ENCODE measurements around the gene IRF2BP2.
A peak's percentile ranks its signal among the peaks of the same experiment; 100 is the strongest.

IRF2BP2 gene

DNA sequence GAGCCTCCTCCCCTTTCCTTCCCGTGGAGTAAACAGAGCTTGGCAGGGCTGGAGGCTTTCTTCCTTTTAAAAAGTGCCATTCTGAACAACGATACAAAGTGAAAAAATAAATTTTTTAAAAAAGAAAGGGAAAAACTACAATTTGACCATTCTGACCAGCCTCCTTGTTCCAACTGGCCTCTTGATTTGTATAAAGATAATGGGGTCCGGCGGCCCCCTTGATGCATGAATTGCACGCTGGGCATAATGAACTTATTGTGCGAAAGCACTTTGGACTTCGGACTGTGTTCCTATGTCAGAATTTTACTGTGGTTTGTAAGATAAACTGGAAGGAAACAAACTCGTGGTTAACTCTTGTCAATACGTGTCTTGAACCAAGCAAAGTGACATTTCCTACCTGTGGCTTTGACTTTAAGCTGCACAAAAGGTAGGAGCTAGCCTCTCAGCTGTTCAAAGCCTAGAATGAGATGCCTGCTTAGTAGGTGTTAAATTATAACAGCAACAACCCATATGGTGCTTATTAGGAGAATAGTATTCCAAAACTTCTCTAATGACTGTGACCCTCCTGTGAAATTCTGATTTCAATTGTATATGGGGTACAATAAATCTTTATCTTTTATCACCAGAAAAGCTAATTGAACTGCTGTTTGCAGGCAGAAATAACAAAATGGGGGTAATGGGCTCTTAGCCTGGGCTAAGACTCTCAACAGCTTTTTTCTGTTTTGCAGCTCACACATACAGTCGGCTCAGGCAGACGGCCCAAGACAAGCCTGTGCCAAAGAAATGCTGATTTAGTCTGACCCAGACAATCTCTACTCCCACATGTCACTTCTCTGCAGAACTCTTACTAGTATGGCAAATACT lies 9.3 kb downstream of the IRF2BP2 start:
- peak in 1 of 2 experiments; percentile 51 for DNase-seq

DNA sequence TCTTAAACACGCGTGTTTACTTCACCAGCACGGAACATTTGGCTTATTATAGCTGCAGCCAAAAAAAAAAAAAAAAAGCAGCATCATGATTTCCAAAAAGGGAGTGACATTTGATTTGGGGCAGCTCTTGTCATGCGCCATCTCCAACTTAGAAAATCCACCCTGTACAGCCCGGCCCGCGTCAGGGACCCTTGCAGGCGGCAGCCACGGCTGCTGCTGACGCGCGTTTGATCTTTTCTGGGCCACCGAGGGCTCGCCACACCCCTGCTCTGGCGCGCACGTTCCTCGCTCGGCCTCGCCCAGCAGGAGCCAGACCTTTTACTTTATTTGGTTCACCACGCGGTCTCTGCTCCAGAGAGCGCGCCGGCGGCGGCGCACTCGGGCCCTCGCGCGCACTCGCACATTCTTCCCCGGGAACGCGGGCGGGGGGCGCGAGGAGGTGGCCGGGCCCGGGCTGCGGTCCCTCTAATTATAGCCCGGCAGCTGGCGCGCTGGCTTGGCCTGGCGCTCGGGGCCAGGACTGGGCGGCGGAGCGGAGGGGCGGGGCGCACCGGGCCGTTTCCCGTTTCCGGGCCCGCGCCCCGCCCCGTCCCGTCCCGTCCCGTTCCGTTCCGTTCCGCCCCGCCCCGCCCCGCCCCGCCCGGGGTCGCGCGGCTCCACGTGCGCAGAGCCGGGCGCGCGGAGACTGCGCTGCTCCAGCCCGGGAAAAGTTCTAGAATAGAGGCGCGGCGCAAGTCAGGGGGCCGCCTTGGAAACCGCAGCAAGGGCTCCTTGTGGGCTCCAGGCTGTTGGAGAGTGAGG lies 10.2 kb downstream of the IRF2BP2 start:
- DNase-seq: peak; percentile 90 to 91

GRCh38 chr1:234598974-234599616 lies 10.9 kb downstream of the IRF2BP2 start:
- peak in 1 of 2 experiments; percentile 51 for DNase-seq

DNA sequence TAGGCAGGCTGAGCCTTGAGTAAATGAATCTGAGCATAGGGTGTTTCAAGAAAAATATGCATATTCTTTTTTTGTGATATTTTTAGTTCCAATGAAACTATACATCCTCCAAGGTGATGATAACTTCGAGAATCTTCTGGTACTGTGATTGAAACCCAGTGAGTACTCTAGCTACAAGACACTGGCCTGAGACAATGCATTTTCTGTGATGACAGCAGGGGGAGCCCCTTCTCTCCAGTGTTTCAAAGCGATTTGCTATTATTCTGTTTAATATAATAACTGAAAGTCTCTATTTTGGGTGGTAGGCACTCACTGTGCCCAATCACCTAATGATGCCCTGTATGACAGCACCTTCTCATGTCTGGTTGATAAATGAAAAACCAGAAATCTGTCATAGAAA lies 12.1 kb downstream of the IRF2BP2 start:
- peak; percentile 82 to 83 for DNase-seq

DNA sequence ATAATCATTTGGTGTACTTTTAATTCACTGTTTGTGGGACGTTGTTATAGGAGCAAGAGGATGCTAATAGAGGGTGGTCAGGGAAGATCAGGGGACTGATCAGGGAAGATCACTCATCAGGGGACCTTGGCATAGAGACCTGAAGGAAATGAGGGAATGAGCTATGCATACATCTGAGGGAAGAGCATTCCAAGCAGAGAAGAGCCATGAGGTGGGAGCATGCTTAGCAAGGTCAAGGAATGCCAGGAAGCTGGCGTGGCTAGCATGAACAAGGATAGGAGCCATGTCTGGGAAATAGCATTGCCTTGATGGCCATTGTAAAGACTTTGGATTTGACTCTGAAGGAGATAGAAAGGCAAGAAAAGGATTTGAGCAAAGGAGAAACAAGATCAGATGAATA lies 14.1 kb downstream of the IRF2BP2 start:
- DNase-seq: no peak

DNA sequence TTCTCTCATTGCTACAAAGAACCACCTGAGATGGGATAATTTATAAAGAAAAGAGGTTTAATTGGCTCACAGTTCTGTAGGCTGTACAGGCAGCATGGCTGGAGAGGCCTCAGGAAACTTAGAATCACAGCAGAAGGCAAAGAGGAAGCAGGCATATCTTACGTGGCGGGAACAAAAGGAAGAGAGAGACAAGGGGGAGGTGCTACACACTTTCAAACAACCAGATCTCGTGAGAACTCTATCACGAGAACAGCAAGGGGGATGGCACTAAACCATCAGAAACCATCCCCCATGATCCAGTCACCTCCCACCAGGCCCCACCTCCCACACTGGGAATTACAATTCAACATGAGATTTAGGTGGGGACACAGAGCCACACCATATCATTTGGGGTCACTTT lies 15.4 kb downstream of the IRF2BP2 start:
- peak; percentile 4 to 34 for DNase-seq

DNA sequence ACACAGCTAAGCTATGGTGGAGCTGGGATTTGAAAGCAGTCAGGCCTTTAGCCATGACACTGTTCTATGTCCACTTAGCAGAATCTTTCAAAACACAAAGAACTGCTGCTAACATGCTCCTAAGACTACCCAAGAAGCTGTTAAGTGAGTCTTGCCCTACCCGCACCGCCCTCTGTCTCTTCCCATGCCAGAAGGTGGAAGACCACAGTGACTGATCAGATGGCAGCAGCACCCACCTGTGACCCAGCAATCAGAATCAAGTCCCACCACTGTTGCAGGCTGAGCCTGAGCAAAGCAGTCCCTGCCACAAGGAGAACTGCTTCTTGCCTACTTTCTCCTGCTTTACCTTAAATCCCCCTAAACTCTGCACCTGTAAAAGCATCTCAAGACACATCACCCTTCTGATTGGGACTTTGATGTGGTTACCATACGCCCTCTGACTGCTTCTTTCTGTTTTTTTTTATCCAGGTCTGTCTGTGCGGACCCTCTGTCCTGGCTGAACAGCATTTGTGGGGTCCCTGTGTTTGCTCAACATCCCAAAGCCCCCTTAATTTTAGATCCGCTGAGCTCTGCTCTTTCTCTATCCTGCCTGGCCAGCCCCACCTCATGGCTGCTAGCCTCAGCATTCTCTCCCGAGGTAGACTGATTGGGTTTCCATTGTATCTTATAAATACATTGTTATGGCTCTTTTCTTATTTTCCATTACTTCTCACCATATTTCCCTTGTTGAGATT lies 16.0 kb downstream of the IRF2BP2 start:
- no peak for DNase-seq

DNA sequence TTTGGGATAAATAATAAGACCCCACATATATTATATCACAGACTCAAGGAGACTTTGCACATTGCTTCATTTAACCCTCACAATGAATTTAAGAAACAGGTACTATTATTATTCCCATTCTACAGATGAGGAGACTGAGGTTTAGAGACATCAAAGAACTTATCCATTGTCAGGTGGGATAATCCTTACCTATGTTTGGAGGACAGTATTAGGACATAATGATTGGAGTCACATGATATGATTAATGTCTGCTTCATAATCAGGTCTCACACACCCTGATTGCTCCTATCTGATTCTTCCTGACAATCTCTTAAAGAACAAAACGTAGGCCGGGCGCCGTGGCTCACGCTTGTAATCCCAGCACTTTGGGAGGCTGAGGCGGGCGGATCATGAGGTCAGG lies 16.9 kb downstream of the IRF2BP2 start:
- no peak for DNase-seq

GRCh38 chr1:234592240-234592639 lies 17.7 kb downstream of the IRF2BP2 start:
- DNase-seq: no peak

GRCh38 chr1:234591131-234591530 lies 18.8 kb downstream of the IRF2BP2 start:
- no peak for DNase-seq

DNA sequence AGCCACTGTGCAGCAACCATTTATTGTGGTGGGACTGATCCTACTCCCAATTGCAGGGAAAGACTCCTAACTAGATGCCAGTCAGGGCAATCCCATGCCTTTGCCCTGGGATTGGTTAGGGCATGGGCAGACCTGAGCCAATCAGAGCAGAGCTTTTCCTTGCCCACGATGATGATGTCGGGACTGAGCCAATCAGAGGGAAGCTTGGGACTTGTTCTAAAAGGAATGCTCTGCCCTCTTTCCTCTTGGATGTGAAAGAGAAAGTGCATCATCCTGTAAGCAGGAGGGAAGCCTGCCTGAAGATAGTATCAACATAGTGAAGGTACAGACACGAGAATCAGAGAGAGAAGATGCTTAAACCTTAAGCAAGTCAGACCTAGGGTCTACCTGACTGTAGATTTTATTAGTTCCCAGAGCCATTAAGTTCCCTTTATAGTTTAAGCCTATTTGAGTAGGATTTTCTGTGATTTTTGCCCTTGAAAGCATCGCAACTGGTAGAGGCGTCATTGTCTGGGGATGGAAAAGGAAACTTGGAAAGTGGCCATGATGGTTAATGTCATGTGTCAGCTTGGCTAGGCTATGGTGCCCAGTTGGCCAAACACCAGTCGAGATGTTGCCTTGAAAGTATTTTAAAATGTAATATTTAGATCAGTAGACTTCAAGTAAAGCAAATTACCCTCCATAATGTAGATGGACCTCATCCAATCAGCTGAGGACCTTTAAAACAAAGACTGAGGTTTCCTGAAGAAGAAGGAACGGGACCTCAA lies 19.9 kb downstream of the IRF2BP2 start:
- no peak for DNase-seq

- DNase-seq: no peak
Measured at GRCh38 chr1:234589064-234589800, 20.7 kb downstream of the IRF2BP2 start.

DNA sequence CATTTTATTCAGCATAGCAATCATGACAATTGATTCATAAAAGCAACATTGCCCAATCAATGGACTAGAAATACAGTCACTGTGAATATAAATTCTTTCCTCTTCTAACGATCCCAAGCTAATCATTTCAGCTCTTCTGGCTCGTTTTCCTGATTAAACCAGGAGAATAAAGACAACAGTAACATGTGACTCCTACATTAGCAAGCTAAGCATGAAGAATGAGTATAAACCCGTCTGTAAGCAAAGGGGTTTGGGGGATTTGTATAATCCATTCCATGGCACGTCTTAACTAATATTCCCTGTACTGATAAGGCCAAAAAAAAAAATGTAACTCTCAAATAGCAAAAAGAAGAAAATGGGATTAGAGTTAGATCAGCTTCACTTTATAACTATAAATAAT lies 21.6 kb downstream of the IRF2BP2 start:
- DNase-seq: no peak

DNA sequence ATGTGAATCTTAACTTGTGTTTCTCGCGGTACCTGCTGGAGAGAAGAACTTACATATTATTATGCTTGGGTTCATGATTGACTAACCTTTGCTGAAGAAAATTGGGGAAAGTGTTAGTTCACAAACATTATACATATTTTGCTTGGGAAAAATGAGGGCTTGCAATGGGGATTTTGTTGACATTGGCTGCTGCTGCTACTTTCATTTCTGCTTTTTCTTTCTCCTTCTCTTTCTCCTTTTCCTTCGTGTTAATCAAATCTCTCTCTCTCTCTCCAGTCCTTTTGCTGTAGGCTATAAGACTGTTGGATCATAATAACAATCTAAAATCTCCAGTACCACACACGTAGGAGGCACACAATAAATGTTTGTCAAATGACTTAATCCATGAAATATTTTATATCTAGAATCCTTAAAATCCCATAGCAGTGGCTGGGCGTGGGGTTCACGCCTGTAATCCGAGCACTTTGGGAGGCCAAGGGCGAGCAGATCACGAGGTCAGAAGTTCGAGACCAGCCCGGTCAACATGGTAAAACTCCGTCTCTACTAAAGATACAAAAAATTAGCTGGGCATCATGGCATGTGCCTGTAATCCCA lies 23.0 kb downstream of the IRF2BP2 start:
- DNase-seq: no peak

- DNase-seq: no peak
Measured at GRCh38 chr1:234586304-234586703, 23.7 kb downstream of the IRF2BP2 start.

DNA sequence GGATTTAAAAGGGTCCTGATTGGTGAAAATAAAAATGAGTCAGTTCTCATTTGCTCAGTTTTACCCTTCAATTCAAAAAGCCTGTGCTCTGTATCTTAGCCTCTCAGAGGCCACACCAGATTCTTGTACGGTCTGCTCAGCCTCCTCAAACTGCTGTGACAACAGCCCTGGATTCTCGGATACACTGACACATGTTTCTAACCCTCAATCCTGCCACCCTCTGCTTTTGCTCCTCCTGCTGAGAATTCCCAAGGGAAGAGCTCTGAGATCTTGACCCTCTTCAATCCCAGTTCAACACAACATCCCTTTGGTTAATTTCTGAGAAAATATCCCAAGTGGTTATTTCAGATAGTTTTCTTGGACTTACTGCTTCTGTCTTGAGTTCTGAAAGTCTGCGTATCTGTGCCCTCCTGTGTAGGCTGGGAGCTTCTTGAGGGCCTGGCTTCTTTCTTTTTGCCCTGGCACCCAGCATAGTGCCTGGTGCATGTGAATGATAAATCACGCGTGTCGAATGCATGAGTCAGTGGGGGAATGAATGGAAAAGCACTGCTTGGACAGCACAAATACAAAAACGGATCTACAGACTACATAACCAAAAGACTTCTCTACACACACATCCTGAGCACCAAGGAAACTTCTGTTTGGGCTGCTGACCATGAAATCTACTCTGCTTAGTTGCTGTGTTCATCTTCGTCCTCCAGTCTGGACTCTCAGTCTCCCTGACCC lies 24.5 kb downstream of the IRF2BP2 start:
- DNase-seq: no peak

DNA sequence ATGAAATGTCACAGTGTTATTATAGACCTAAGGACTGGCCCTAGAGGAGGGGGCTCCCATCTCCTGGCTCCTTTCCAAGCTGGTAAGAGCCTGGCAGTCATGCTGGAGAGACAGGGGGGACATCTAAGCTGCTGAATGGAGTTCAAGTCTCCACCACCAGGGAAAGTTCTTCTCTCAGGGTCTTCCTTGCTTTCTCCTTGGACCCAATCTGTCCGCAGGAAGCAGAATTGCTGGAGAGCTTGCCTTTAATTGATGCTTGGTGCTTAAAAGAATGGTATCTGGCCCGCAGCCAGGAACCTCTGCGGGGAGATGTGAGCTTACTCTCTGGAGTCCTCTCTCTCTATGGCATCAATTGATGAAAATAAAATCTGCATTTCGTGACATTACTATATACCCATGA lies 25.1 kb downstream of the IRF2BP2 start:
- no peak for DNase-seq

DNA sequence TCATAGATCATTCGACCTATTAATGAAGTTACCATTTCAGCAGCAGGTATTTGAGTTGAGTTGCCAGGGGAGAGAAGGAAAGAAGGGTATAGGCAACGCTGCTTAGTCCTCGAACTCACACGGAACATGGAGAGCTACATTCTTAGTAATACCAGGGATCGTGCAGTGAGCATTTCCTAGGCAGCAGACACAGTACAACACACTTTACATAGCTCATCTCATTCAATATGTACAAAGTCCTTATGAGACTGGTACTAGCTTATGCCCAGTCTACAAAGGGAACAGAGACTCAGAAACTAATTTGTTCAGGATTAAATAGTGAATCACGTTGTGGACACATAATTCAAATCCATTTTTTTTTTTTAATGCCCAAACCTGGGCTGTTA lies 25.6 kb downstream of the IRF2BP2 start:
- no peak for DNase-seq

DNA sequence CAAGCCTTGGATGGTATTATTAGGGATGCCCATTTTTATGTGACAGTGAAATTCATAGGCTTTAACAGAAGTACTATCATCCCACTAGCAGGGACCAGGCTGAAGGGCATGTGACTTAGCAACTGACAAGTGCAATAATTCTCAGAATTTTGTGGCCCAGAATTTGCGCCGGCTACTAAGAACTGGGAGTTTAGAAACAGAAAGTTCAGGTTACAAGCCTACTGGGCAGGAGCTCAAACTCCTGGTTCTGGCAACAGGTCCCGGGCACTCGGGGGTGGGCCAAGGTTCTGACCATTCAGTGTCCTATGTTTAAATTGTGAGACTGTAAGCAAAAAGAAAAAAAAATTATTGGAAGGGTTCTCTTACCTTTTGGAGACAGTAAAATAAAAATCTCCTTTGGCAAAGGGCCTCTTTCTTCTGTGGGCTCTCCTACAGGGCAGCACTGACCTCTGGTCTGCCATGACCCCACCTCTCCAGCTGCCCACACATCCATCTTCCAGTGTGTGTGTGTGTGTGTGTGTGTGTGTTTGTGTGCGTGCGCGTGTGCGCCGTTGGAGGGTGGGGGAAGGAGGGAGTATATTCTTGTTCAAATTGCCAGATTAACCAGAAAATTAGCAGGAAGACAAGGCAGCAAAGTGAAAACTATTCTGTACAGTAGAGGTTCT lies 26.1 kb downstream of the IRF2BP2 start:
- DNase-seq: no peak

Measured in Kasumi-1 (cell line).